ENCODE results near the gene PPTC7.
"Not testable (repeated sequence)": the region's sequence is repeated elsewhere in the genome, so short reads cannot be mapped to it uniquely, and the experiment has no call there.

The PPTC7 gene

GRCh38 chr12:110575326-110575725 is 7.8 kb downstream of the PPTC7 start:
- peaks cover 11% of the 10 kb centered on the region for H3K9me3 Mint-ChIP-seq
- H3K27me3 Mint-ChIP-seq: no peaks in the 10 kb centered on the region
- peak overlapping the region; percentile 57 for H3K27ac Mint-ChIP-seq
- H3K4me1 Mint-ChIP-seq: peaks cover 73% of the 10 kb centered on the region
- peak overlapping the region; percentile 45 for H3K4me3 Mint-ChIP-seq
- DNase-seq (no peak), ATAC-seq (peak; percentile 8)
- peaks cover 41% of the 10 kb centered on the region for H3K36me3 Mint-ChIP-seq (ENCODE audit: low read depth)

- H3K9me3 Mint-ChIP-seq: peaks cover 13% of the 10 kb centered on the region
- not testable (repeated sequence) for ATAC-seq, H3K27me3 Mint-ChIP-seq, DNase-seq
- peaks cover 69% of the 10 kb centered on the region for H3K4me1 Mint-ChIP-seq
- peaks cover 37% of the 10 kb centered on the region for H3K36me3 Mint-ChIP-seq (ENCODE audit: low read depth)
- H3K27ac Mint-ChIP-seq: peak overlapping the region; percentile 57
- peak overlapping the region; percentile 45 for H3K4me3 Mint-ChIP-seq
Observed at GRCh38 chr12:110574717-110575230, 8.3 kb downstream of the PPTC7 start.

- ATAC-seq (no peak), DNase-seq (no peak)
- no peak overlapping the region for H3K4me3 Mint-ChIP-seq
- H3K36me3 Mint-ChIP-seq (ENCODE audit: low read depth): peaks cover 38% of the 10 kb centered on the region
- H3K9me3 Mint-ChIP-seq: peaks cover 18% of the 10 kb centered on the region
- H3K27ac Mint-ChIP-seq: peak overlapping the region; percentile 18
- peaks cover 68% of the 10 kb centered on the region for H3K4me1 Mint-ChIP-seq
- no peaks in the 10 kb centered on the region for H3K27me3 Mint-ChIP-seq
Observed at GRCh38 chr12:110574044-110574443, 9.1 kb downstream of the PPTC7 start.

GRCh38 chr12:110570798-110571197 is 12.3 kb downstream of the PPTC7 start:
- DNase-seq, H3K27ac Mint-ChIP-seq, ATAC-seq, H3K27me3 Mint-ChIP-seq, H3K4me3 Mint-ChIP-seq: not testable (repeated sequence)
- H3K36me3 Mint-ChIP-seq (ENCODE audit: low read depth): peaks cover 35% of the 10 kb centered on the region
- H3K4me1 Mint-ChIP-seq: peaks cover 63% of the 10 kb centered on the region
- peaks cover 18% of the 10 kb centered on the region for H3K9me3 Mint-ChIP-seq

- ATAC-seq, DNase-seq, H3K4me3 Mint-ChIP-seq, H3K27me3 Mint-ChIP-seq: not testable (repeated sequence)
- H3K36me3 Mint-ChIP-seq (ENCODE audit: low read depth): peaks cover 39% of the 10 kb centered on the region
- peaks cover 63% of the 10 kb centered on the region for H3K4me1 Mint-ChIP-seq
- peaks cover 18% of the 10 kb centered on the region for H3K9me3 Mint-ChIP-seq
- peak overlapping the region; percentile 60 for H3K27ac Mint-ChIP-seq
Observed at GRCh38 chr12:110569838-110570237, 13.3 kb downstream of the PPTC7 start.

DNA sequence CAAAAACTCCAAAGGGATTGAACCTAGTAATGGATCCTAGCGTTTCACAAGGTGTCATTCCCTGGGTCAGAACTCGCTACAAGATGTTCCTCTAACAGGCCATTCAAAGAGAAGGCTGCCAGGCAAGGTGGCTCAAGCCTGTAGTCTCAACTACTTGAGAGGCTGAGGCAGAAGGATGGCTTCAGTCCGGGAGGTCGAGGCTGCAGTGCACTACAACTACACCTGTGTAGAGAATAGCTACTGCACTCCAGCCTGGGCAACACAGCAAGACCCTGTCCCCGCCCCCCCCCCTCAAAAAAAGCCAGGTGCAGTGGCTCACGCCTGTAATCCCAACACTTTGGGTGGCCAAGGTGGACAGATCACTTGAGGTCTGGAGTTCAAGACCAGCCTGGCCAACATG is 14.4 kb downstream of the PPTC7 start:
- peaks cover 64% of the 10 kb centered on the region for H3K4me1 Mint-ChIP-seq
- peaks cover 18% of the 10 kb centered on the region for H3K9me3 Mint-ChIP-seq
- ATAC-seq (no peak), DNase-seq (no peak)
- H3K4me3 Mint-ChIP-seq: no peak overlapping the region
- peaks cover 39% of the 10 kb centered on the region for H3K36me3 Mint-ChIP-seq (ENCODE audit: low read depth)
- H3K27ac Mint-ChIP-seq: no peak overlapping the region
- H3K27me3 Mint-ChIP-seq: no peaks in the 10 kb centered on the region

DNA sequence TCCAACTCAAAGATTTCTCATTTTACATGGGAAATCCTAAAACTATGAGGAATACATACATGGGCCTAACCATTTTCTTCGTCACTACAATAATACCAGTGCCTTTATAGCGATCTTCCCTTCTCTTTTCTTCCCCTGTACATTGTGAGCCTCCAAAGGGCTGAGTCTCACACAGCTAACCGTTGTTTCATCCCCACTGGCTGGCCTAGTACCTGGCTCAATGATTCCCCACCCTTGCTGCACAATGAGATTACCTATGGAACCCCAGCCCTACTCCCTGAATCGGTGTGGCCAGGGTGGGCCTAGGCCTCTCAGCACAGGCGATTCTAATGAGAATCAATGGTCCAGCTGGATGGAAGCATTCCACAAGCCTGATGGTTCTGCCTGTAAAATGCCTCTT is 16.1 kb downstream of the PPTC7 start:
- DNase-seq: no peak
- H3K36me3 Mint-ChIP-seq (ENCODE audit: low read depth): peaks cover 26% of the 10 kb centered on the region
- no peak for ATAC-seq
- no peak overlapping the region for H3K4me3 Mint-ChIP-seq
- H3K27ac Mint-ChIP-seq: no peak overlapping the region
- peaks cover 14% of the 10 kb centered on the region for H3K9me3 Mint-ChIP-seq
- H3K4me1 Mint-ChIP-seq: peaks cover 72% of the 10 kb centered on the region
- no peaks in the 10 kb centered on the region for H3K27me3 Mint-ChIP-seq

GRCh38 chr12:110565894-110566871 is 16.9 kb downstream of the PPTC7 start:
- no peaks in the 10 kb centered on the region for H3K27me3 Mint-ChIP-seq
- ATAC-seq (no peak), DNase-seq (no peak)
- peaks cover 77% of the 10 kb centered on the region for H3K4me1 Mint-ChIP-seq
- no peak overlapping the region for H3K4me3 Mint-ChIP-seq
- H3K27ac Mint-ChIP-seq: peak overlapping the region; percentile 59
- peaks cover 7% of the 10 kb centered on the region for H3K9me3 Mint-ChIP-seq
- peaks cover 18% of the 10 kb centered on the region for H3K36me3 Mint-ChIP-seq (ENCODE audit: low read depth)

DNA sequence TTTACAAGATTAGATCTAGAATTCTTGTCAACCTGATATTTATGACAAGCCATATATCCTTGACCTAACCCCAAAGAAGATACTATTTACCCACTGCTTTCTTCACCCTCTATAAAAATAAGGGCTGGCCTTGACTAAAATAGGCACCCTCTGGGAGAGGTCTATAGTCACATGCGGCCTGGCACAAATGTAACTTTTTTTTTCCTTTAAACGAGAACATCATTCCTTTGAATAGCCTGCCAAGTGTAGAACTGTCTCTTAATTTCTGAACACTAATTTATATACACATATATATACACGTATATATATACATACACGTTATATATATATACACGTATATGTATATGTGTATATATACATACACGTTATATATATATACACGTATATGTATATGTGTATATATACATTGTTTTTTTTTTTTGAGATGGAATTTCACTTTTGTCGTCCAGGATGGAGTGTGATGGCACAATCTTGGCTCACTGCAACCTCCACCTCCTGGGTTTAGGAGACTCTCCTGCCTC is 18.6 kb downstream of the PPTC7 start:
- no peak overlapping the region for H3K4me3 Mint-ChIP-seq
- H3K27ac Mint-ChIP-seq: peak overlapping the region; percentile 82
- H3K4me1 Mint-ChIP-seq: peaks cover 83% of the 10 kb centered on the region
- H3K27me3 Mint-ChIP-seq: no peaks in the 10 kb centered on the region
- DNase-seq: no peak
- peaks cover 16% of the 10 kb centered on the region for H3K36me3 Mint-ChIP-seq (ENCODE audit: low read depth)
- no peak for ATAC-seq
- peaks cover 2% of the 10 kb centered on the region for H3K9me3 Mint-ChIP-seq

DNA sequence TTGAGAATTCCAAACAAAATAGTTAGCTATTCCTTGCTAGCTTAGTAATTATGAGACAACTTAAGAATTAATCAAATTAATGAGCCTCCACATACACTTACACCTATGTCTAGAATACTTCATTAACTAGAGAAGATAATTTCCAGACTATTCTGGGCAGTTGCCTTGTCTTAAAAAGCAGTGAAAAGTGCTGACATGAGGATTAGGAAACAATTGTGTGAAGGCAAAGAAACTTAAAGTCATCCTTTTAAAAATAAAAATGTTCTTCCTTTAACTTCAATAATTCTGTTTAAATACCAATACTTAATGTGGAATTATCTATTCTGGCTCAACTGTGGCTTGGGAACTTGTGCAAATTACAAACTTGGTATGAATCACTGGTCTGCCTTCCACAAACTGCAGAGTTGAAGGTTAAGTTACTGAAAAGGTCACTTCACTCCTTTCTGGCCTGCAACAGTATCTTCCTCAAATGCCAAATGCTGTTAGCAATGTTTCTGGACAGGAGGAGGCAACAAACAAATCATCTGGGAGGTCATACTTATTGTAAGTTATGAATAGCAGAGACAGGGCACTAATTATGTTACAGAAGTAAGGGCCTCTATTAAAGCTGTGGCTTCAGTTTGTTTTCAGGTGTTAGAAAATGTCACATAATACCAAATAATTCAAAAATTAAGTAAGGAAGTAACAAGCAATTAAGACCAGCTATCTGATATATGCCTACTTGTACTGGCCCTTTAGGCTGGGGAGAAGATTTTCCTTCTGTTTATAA is 19.2 kb downstream of the PPTC7 start:
- Mint-ChIP-seq H3K4me3 (peak overlapping the region; percentile 19), H3K36me3 (ENCODE audit: low read depth) (peaks cover 15% of the 10 kb centered on the region), H3K4me1 (peaks cover 82% of the 10 kb centered on the region), H3K9me3 (no peaks in the 10 kb centered on the region), H3K27me3 (no peaks in the 10 kb centered on the region), H3K27ac (peak overlapping the region; percentile 82)
- no peak for DNase-seq
- peak; percentile 78 for ATAC-seq

GRCh38 chr12:110562386-110562785 is 20.7 kb downstream of the PPTC7 start:
- H3K27me3 Mint-ChIP-seq, H3K9me3 Mint-ChIP-seq: not testable (repeated sequence)
- ATAC-seq (peak; percentile 65), DNase-seq (peak; percentile 39)
- peak overlapping the region; percentile 47 for H3K4me3 Mint-ChIP-seq
- peaks cover 80% of the 10 kb centered on the region for H3K4me1 Mint-ChIP-seq
- H3K36me3 Mint-ChIP-seq (ENCODE audit: low read depth): peaks cover 23% of the 10 kb centered on the region
- H3K27ac Mint-ChIP-seq: peak overlapping the region; percentile 82

GRCh38 chr12:110561471-110562201 is 21.5 kb downstream of the PPTC7 start:
- no peak for DNase-seq
- H3K27me3 Mint-ChIP-seq: no peaks in the 10 kb centered on the region
- H3K9me3 Mint-ChIP-seq: peaks cover 3% of the 10 kb centered on the region
- ATAC-seq: no peak
- peak overlapping the region; percentile 82 for H3K27ac Mint-ChIP-seq
- peaks cover 23% of the 10 kb centered on the region for H3K36me3 Mint-ChIP-seq (ENCODE audit: low read depth)
- H3K4me1 Mint-ChIP-seq: peaks cover 75% of the 10 kb centered on the region
- peak overlapping the region; percentile 39 for H3K4me3 Mint-ChIP-seq

- peaks cover 23% of the 10 kb centered on the region for H3K36me3 Mint-ChIP-seq (ENCODE audit: low read depth)
- peaks cover 3% of the 10 kb centered on the region for H3K9me3 Mint-ChIP-seq
- DNase-seq (no peak), ATAC-seq (no peak)
- H3K4me1 Mint-ChIP-seq: peaks cover 74% of the 10 kb centered on the region
- peak overlapping the region; percentile 44 for H3K27ac Mint-ChIP-seq
- H3K4me3 Mint-ChIP-seq: no peak overlapping the region
- no peaks in the 10 kb centered on the region for H3K27me3 Mint-ChIP-seq
Observed at GRCh38 chr12:110560946-110561345, 22.2 kb downstream of the PPTC7 start.

DNA sequence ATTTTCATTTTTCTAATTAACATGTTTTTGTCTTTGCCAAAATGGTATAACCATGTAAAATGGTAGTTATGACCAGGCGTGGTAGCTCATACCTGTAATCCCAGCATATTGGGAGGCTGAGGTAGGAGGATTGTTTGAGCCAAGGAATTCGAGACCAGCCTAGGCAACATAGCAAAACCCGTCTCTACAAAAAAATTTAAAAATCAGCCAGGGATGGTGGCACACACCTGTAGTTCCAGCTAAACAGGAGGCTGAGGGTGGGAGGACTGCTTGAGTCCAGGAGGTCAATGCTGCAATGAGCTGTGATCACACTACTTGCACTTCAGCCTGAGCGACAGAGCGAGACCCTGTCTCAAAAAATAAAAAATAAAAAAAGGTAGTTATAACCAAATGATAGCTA is 23.1 kb downstream of the PPTC7 start:
- no peak for ATAC-seq
- Mint-ChIP-seq H3K4me3 (no peak overlapping the region), H3K9me3 (peaks cover 3% of the 10 kb centered on the region), H3K36me3 (ENCODE audit: low read depth) (peaks cover 19% of the 10 kb centered on the region), H3K4me1 (peaks cover 73% of the 10 kb centered on the region), H3K27ac (no peak overlapping the region), H3K27me3 (no peaks in the 10 kb centered on the region)
- DNase-seq: no peak
